NCI-H510A (cell line): ENCODE data around the gene ADRB1.

Source experiments
- DNase-seq: peaks from one replicate; lab custom pipeline; 2025; lab: John Stamatoyannopoulos, UW

Gene ADRB1

DNA sequence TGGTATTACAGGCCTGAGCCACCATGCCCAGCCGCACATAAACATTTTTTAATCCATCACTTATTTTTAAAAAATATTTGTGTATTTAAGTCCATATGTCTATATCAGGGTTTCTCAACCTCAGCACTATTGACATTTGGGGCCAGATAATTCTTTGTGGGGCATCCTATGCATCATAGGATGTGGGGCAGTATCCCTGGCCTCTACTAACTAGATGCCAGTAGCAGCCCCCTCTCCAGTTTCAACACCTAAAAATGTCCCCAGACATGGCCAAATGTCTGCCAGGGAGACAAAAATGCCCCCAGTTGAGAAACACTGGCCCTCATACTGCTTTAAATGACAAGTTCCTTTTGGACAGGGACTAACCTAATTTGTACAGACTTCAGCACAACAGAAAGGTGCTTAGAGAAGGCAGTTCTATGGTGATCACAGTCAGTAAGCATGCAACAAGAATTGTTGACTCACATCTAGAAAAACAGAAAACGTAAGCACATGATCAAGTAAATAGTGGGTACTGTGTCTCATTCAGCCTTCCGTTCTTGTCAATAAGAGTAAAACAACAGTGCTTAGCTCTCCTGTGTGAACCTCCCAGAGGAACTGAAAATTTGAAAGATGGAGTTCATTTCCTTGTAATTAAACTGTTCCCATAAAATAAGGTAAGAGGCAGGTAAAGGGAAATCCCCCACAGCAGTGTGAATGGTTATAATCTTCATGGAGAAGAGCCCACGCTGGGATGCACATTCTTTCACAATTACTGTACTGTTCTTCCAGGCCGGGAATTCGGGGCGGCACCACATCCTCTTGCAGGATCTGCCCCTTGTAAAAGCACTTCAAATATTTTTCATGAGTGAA lies 17.3 kb upstream of the ADRB1 start:
- DNase-seq, result no peak

- no peak for DNase-seq
These were observed 16.6 kb upstream of the ADRB1 start for GRCh38 chr10:114027041-114027394.

DNA sequence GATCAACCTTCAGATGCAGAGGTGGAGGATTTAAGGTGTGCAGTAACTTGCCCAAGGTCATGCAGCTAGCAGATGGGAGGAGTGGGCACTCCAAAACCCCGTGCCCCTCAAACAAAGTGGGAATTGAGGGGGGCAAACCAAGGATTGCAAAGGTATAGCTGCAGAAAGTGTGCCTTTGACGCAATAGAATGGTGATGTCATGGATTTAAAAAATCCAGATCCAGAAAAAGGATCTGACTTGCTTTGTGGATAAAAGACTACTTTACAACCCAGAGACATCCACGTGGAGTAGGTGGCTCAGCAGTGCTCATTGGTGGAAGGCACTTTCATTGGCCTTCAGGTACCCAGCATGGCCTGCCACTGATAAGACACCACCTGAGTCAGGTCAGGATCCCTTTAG lies 15.7 kb upstream of the ADRB1 start:
- no peak for DNase-seq

DNA sequence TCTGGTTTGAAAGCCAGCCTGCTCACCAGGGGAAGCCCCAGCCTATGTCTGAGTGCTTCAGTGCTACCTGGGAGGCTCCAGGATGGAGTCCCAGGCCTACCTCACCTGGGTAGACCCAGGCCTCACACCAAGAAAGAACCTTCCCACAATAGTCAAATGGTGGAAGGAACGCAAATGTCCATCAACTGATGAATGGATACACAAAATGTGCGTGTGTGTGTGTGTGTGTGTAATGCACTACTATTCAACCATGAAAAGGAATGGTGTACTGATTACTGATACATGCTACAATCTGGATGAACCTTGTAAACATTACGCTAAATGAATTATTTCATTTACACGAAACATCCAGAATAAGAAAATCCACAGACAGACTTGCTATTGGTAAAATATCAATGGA lies 15.2 kb upstream of the ADRB1 start:
- DNase-seq, result no peak

DNA sequence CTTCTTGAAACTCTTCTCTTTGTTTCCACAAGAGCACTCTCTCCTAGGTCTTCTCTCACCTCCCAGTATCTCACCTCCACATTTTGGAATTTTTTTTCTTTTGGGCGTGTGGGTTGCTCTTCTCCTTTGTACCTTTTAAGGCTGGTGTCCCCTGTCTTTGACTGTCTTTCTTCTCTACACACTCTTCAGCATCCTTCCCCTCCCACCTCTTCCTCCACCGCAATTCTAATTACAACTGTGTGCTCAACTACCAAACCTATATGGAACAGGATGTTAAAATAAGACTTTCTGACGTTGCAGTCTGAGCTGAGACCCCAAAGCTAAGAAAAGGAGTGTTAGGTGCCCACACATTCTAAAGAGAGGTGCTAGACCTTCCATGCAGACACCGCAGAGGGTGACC lies 14.0 kb upstream of the ADRB1 start:
- no peak for DNase-seq

DNA sequence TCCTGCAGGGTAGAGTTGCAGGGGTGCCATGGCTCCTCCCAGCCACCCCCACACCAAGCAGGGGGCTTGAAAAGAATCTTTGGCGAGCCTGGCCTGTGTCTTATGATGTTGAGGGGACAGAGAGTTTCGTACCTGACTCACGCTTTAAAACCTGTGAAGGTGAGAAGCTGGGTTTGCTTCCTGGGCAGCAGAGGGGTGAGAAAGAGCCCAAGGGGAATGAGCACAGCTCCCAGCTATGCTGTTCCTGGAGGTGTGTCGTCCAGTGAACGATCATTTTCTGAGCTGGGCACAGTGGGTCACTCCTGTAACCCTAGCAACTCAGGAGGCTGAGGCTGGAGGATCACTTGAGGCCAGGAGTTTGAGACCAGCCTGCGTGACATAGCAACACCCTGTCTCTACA lies 13.5 kb upstream of the ADRB1 start:
- no peak for DNase-seq

DNA sequence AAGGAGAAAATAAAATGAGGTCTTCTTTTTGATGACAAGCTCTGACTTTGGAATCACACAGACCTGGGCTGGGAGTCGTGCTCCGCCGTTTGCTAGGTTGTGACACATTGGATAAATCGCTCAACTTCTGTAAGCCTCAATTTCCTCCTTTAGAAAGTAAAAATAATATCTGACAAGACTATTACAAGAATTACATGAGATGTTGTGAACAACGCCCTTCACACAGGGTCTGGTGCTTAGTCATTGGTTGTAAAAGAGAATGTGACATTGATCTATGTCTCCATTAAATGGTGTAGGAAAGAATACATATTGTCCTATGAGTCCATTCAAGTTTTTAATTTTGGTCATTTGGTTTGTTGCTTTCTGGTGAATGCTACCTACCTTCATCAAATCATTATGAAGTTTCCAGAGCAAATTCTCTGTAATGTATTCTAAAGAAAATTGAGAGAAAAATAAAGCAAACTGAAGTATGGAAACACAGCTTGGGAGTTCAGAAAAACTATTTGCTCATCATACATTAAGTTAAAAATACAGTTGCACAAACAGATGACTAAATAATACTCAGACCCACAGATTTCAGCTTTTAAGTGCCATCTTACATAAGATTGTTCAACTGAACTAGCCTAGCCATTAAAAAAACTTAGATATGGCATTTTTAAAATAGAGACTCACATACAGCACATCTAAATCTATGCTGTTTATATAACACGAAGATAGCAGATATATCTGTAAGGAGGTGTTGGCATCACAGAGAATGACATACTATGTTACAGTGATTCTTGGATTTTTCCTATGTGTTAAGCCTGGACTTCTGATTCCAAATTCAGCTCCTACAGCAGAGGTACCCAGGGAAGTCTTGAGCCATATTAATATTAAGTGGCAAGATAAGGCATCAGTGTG lies 12.3 kb upstream of the ADRB1 start:
- DNase-seq, result no peak

DNA sequence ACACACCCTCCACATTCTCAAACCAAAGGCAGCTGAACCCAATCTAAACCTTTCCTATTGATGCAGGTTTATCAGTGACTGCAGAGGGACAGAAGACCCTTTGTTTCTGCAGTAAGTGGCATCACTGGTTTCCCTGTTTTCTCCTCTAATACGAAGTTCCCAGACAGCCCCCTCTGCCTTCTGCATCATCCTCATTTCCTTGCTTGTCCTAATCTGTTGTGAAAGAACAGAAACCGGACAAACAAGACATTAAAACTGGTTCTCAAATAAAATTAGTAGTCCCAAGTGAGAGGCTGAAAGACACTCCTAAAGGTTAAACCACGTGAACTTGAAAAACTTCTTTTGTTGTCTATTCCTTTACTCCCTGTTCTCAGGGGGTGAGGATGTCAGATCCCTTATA lies 10.1 kb upstream of the ADRB1 start:
- no peak for DNase-seq

DNA sequence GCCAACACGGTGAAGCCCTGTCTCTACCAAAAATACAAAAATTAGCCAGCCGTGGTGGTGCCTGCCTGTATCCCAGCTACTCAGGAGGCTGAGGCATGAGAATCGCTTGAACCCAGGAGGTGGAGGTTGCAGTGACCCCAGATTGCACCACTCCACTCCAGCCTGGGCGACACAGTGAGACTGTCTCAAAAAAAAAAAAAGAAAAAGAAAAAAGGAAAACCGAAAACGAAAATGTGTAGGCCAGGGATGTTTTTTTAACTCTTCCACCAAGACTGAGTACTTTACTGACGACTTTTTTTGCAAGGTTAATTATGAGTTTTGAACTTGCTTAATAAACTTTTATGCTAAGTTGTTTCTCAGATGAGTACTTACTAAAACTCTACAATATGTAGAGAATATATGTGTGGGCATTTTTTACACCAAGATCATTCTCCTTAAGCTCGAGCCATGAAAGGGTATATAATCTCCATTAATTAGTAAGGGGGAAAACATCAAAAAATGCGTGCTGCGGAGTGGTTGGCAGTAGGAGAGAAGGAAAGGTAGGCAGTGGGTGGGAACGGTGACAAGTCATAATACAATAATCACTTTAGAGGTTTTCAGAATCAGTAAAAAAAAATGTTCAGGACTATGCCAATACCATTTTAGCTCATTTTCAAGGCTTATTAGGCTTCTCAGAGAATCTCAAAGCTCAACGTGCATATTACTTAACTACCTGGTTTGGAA lies 8.6 kb upstream of the ADRB1 start:
- DNase-seq, result no peak

DNA sequence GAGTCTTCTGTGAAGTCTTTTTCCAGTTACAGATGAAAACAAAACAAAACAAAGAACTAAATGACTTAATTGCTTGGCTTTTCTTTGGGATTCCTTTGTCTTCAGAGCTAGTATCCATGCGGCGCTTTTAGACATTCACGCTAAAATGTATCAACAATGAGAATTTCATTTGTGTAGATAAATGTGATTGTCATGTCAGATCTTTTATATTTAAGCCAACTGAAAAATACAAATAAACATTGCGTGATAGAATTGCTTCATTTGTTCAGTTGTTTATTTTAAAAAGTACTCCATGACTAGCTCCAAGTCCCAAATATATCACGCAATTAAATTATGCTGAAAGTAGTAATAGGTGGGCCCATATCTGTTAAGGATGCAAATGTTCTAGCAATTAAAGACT lies 7.9 kb upstream of the ADRB1 start:
- no peak for DNase-seq

DNA sequence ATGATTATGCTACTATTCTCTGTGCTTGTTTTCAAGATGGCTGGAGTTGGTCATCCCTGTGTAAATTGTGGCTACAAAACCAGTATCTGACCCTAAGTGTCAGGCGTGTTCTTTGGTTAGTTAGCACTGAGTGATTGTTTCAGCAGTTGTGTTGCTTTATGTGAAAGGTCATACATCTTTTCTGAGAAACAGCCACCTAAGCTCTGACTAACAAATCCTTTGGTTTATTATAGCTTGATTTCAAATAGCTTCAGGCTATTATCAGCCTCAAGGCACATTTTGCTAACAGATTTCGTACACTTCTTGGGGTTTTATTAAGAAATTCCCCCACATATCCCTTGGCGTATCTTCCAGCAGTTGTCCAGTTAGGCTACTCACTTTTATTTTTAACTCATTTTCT lies 4.8 kb upstream of the ADRB1 start:
- DNase-seq, result no peak

DNA sequence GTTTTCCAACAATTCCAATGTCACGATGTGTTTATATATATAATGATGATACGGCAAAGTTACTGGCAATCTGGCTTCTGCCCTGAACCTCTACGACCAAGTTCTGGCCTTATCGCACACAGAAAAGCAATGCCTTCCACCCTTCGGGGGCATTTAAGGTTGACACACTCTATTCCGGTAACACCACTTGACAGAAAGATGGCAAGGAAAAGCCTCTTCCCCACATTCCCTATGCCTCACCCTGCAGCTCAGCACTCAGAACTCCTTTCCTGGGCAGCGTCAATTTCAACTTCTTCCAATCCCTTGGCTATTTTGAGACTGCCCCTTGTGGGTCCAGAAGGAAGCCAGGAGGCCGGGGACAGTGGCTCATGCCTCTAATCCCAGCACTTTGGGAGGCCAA lies 2.5 kb upstream of the ADRB1 start:
- DNase-seq, result no peak

DNA sequence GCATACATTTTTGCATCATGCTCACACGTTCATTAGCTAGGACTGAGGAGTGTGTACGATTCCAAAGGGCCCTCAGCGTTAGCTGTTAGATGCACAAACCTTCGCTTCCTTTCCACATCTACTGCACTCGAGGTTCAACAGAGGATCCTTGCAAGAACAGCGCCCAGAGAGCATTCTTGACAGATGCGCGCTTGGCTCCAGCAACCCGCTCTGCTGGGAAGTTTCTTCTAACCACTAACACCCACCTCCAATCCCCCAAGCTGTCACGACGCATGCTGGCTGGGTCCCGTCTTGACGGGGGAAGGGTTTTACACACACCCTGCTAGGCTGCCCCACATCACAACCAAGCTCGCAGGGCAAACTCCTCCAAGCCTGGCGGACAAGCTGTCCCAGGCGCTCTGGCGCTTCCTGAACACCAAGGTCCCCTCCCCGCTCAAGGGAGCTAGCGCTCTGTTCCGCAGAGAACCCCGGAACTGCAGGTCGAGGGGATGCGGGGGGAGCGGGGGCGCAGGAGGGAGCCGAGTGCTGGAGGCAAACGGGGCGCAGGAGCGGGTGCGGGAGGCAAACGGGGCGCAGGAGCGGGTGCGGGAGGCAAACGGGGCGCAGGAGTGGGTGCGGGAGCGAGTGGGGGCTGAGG lies 653 bp upstream of the ADRB1 start:
- DNase-seq, result no peak

DNA sequence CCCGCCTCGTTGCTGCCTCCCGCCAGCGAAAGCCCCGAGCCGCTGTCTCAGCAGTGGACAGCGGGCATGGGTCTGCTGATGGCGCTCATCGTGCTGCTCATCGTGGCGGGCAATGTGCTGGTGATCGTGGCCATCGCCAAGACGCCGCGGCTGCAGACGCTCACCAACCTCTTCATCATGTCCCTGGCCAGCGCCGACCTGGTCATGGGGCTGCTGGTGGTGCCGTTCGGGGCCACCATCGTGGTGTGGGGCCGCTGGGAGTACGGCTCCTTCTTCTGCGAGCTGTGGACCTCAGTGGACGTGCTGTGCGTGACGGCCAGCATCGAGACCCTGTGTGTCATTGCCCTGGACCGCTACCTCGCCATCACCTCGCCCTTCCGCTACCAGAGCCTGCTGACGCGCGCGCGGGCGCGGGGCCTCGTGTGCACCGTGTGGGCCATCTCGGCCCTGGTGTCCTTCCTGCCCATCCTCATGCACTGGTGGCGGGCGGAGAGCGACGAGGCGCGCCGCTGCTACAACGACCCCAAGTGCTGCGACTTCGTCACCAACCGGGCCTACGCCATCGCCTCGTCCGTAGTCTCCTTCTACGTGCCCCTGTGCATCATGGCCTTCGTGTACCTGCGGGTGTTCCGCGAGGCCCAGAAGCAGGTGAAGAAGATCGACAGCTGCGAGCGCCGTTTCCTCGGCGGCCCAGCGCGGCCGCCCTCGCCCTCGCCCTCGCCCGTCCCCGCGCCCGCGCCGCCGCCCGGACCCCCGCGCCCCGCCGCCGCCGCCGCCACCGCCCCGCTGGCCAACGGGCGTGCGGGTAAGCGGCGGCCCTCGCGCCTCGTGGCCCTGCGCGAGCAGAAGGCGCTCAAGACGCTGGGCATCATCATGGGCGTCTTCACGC lies 825 bp downstream of the ADRB1 start:
- peak; percentile 24 for DNase-seq

- peak; percentile 46 for DNase-seq
These were observed 1.7 kb downstream of the ADRB1 start for GRCh38 chr10:114045136-114046086.

DNA sequence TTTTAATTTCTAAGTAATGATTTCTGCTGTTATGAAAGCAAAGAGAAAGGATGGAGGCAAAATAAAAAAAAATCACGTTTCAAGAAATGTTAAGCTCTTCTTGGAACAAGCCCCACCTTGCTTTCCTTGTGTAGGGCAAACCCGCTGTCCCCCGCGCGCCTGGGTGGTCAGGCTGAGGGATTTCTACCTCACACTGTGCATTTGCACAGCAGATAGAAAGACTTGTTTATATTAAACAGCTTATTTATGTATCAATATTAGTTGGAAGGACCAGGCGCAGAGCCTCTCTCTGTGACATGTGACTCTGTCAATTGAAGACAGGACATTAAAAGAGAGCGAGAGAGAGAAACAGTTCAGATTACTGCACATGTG lies 2.4 kb downstream of the ADRB1 start:
- no peak for DNase-seq

- DNase-seq, result no peak
These were observed 4.8 kb downstream of the ADRB1 start for GRCh38 chr10:114048472-114048871.

DNA sequence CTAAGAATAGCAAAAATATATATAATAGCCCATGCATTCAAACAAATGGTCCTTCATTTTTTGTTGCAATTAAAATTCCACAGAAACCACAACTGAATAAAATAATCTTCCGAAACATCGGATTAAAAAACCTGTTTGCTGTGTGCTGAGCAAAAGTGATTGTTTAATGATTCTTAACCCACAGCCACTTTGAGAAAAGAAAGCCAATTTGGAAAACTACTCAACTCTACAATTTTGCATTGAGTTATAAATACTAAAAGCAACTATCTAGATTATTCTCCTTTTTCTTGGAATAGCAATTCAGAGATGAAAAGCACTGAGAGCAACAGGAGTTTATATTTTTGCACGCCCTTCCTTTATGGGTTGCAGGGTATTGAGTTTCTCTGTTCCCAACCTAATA lies 8.0 kb downstream of the ADRB1 start:
- DNase-seq, result no peak

GRCh38 chr10:114052255-114052654 lies 8.6 kb downstream of the ADRB1 start:
- no peak for DNase-seq

DNA sequence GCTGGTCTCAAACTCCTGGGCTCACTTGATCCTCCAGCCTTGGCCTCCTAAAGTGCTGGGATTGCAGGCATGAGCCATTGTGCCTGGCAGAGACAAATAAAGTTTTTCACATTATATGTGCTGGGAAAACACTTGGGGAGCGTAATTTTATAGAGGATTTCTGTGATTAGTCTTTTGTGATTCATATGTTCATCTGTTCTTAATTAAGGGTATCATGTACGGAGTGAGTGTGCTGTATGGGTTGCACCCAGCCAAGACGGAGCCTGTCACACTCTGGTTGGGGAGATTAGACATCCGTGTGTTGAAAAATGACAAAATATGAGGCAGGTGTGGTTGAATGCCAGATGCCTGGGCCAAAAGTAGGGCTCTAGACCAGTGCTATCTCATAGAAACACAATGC lies 10.3 kb downstream of the ADRB1 start:
- DNase-seq, result no peak
